Prostate gland (tissue), 2 donors: Measurements from ENCODE around the gene MR1.

ENCODE experiments used
- CTCF ChIP-seq, 4 experiments: fragments of 200-600 bp in 2 of 4; fragments of 450-650 bp in 2 of 4; sonication (generic) in 2 of 4; IDR thresholded peaks; 1 replicate in 3 of 4; 2 replicates in 1 of 4; pipeline ENCODE4 v1.5.1; 2016 to 2019; ENCODE audit warnings: antibody characterized with exemption in 4 of 4, mild to moderate bottlenecking in 2 of 4, moderate library complexity in 2 of 4
- POLR2A ChIP-seq: fragments of 450-650 bp; IDR thresholded peaks from one replicate; pipeline ENCODE4 v1.6.1; 2016; ENCODE audit warnings: antibody characterized with exemption, mild to moderate bottlenecking

- TF ChIP-seq CTCF (IDR thresholded peaks at IDR 0.05), result no peak
- no peak for TF ChIP-seq POLR2A
These were observed 52.3 kb downstream of the MR1 start for GRCh38 chr1:181086091-181086490.
